Body of pancreas (tissue), 4 donors: ENCODE measurements around the gene IP6K3. TPM values are rescaled to one million over a fixed set of nuclear protein-coding genes. Genes with fewer than 3 reads are reported as not detected.

Source experiments
- ATAC-seq: fragments of 150-250 bp; one replicate; pipeline ENCODE4 v1.9.1; 2016
- DNase-seq, 4 donors: peaks; one replicate each; pipeline ENCODE4 v3.0.0-alpha.2; 2019
- H3K27ac ChIP-seq, 4 donors: fragments of 200-600 bp; sonication (generic); 1 replicate in 3 of 4; 2 replicates in 1 of 4; pipeline versions ENCODE4 v1.5.1 to v1.6.1; 2016 to 2019; ENCODE audit warnings: mild to moderate bottlenecking in 1 of 4, mixed read lengths in 1 of 4, moderate library complexity in 1 of 4
- H3K27me3 ChIP-seq, 2 donors: fragments of 200-600 bp; sonication (generic); one replicate each; pipeline ENCODE4 v1.6.0; 2016; ENCODE audit warnings: mild to moderate bottlenecking in 1 of 2
- H3K36me3 ChIP-seq, 2 donors: fragments of 200-600 bp; sonication (generic); replicated peaks in 1 of 2; 2 replicates each; pipeline ENCODE4 v1.5.1; 2016; ENCODE audit warnings: low read depth in 2 of 2; ENCODE audit not compliant: insufficient read depth in 1 of 2
- H3K4me1 ChIP-seq: fragments of 200-600 bp; sonication (generic); one replicate; pipeline ENCODE4 v1.6.0; 2016
- H3K4me3 ChIP-seq, 2 donors: fragments of 200-600 bp; sonication (generic); 1 replicate in 1 of 2; 2 replicates in 1 of 2; pipeline ENCODE4 v1.5.1; 2016 to 2019
- H3K9me3 ChIP-seq, 3 donors: fragments of 200-600 bp; sonication (generic); 1 replicate in 2 of 3; 2 replicates in 1 of 3; pipeline ENCODE4 v1.5.1; 2016
- POLR2A ChIP-seq, 3 donors: fragments of 450-650 bp; IDR thresholded peaks; one replicate each; pipeline ENCODE4 v1.6.1; 2016; ENCODE audit warnings: antibody characterized with exemption in 3 of 3, mild to moderate bottlenecking in 2 of 3
- WGBS, 2 donors: methylation state at CpG; one replicate each; pipeline ENCODE4 v1.1.5; 2017; 5-methylcytosine and 5-hydroxymethylcytosine counted together
- intact Hi-C: fragments of 100-400 bp; cut with DNase I; formaldehyde crosslinking; loops from one replicate; pipeline ENCODE4 v1.15.1; 2023
- total RNA-seq, 2 donors: library from RNA; depleted of rRNA; stranded (reverse); fragments of >200 nt; gene quantifications; one replicate each; pipeline ENCODE4 v1.1.0, GENCODE V29; 2016
- TF ChIP-seq, protein P1 (sequence below), 7 experiments: fragments of 450-650 bp in 4 of 7; fragments of 200-600 bp in 3 of 7; sonication (generic) in 3 of 7; IDR thresholded peaks; one replicate each; pipeline ENCODE4 v1.5.1; 2016 to 2019; ENCODE audit warnings: antibody characterized with exemption in 7 of 7

IP6K3 gene
- total RNA-seq, 2 donors from 2014 or later, result not detected

DNA sequence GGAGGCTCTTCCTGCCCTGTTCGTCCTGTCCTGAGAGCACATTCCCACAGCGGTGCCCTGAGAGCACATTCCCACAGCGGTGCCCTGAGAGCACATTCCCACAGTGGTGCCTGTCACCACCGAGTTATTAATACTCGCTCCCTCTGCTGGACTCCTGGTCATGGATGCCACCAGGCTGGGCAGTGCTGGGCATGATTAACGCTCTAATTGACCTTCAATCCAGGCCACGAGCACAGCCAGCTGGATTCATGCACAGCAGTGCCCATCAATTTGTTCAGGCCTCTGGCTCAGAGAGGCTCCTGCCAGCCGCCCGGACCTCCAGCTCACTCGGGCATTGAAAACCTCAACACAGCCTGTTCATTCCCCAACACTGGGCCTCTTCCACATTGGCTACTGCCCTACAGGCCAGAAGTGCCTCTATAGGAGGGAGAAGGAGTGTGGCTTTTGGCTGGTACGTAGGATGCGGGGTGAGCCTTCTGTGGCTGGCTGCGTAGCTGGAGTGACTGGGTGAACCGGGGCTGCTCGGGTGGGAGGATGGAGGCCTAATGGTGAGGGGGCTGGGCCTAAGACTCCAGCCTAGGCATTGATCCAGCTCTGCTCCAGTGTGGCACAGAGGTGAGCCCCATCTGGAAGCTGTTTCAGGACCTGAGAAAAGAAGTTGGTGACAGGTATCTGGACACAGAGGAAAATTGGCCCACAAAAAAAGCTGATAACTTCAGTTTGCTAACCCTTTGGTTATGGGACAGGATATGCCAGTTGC is 9.3 kb downstream of the IP6K3 start:
- no peaks in the 10 kb centered on the region for H3K36me3 ChIP-seq
- no peaks in the 10 kb centered on the region for H3K9me3 ChIP-seq
- H3K4me1 ChIP-seq, result peaks cover 27% of the 10 kb centered on the region
- intact Hi-C loops, result no loop called here
- peak overlapping the region in 2 of 4 donors; percentile 56 to 65 for H3K27ac ChIP-seq
- 62 to 68% methylated on average over 13 to 15 of the region's 15 CpGs for WGBS, 2 donors
- H3K4me3 ChIP-seq, result no peak overlapping the region
- H3K27me3 ChIP-seq, result no peaks in the 10 kb centered on the region
- ATAC-seq (peak; percentile 57), DNase-seq (peak in 3 of 4 donors; percentile 40 to 53 (median 51))
- TF ChIP-seq, protein P1, sequence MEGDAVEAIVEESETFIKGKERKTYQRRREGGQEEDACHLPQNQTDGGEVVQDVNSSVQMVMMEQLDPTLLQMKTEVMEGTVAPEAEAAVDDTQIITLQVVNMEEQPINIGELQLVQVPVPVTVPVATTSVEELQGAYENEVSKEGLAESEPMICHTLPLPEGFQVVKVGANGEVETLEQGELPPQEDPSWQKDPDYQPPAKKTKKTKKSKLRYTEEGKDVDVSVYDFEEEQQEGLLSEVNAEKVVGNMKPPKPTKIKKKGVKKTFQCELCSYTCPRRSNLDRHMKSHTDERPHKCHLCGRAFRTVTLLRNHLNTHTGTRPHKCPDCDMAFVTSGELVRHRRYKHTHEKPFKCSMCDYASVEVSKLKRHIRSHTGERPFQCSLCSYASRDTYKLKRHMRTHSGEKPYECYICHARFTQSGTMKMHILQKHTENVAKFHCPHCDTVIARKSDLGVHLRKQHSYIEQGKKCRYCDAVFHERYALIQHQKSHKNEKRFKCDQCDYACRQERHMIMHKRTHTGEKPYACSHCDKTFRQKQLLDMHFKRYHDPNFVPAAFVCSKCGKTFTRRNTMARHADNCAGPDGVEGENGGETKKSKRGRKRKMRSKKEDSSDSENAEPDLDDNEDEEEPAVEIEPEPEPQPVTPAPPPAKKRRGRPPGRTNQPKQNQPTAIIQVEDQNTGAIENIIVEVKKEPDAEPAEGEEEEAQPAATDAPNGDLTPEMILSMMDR (IDR thresholded peaks at IDR 0.05), result peak in 4 of 7 experiments; percentile 12 to 26 (median 14)
- no peak for TF ChIP-seq POLR2A (IDR thresholded peaks at IDR 0.05)

- ATAC-seq (no peak), DNase-seq (no peak)
- Histone ChIP-seq H3K27me3 (no peaks in the 10 kb centered on the region), H3K4me1 (peaks cover 23% of the 10 kb centered on the region), H3K27ac (no peak overlapping the region), H3K36me3 (no peaks in the 10 kb centered on the region), H3K9me3 (no peaks in the 10 kb centered on the region), H3K4me3 (no peak overlapping the region)
- intact Hi-C loops, result no loop called here
- TF ChIP-seq POLR2A (IDR thresholded peaks at IDR 0.05), result no peak
- TF ChIP-seq, protein P1 (IDR thresholded peaks at IDR 0.05), result no peak
- WGBS, 2 donors, result 80 to 83% methylated on average over 10 to 18 of the region's 18 CpGs
These were observed 11.5 kb downstream of the IP6K3 start for GRCh38 chr6:33735216-33735615.

- no peaks in the 10 kb centered on the region for H3K27me3 ChIP-seq
- 77 to 97% methylated on average over 2 to 8 of the region's 8 CpGs for WGBS, 2 donors
- no peak overlapping the region for H3K27ac ChIP-seq
- H3K36me3 ChIP-seq, result no peaks in the 10 kb centered on the region
- no peaks in the 10 kb centered on the region for H3K9me3 ChIP-seq
- intact Hi-C loops, result no loop called here
- ATAC-seq (no peak), DNase-seq (no peak)
- H3K4me3 ChIP-seq, result no peak overlapping the region
- TF ChIP-seq, protein P1 (IDR thresholded peaks at IDR 0.05), result no peak
- no peak for TF ChIP-seq POLR2A (IDR thresholded peaks at IDR 0.05)
- H3K4me1 ChIP-seq, result peaks cover 22% of the 10 kb centered on the region
These were observed 13.0 kb downstream of the IP6K3 start for GRCh38 chr6:33733709-33734007.

GRCh38 chr6:33732817-33733708 is 13.6 kb downstream of the IP6K3 start:
- Histone ChIP-seq H3K9me3 (no peaks in the 10 kb centered on the region), H3K4me3 (no peak overlapping the region), H3K36me3 (no peaks in the 10 kb centered on the region), H3K4me1 (peaks cover 28% of the 10 kb centered on the region), H3K27me3 (no peaks in the 10 kb centered on the region), H3K27ac (peak overlapping the region in 2 of 4 donors; percentile 87 to 94)
- 82 to 95% methylated on average over 6 to 12 of the region's 13 CpGs for WGBS, 2 donors
- DNase-seq (no peak), ATAC-seq (no peak)
- intact Hi-C loops, result no loop called here
- TF ChIP-seq POLR2A (IDR thresholded peaks at IDR 0.05), result no peak
- TF ChIP-seq, protein P1 (IDR thresholded peaks at IDR 0.05), result no peak
